ENCODE measurements around the gene OR2C1.

DNA sequence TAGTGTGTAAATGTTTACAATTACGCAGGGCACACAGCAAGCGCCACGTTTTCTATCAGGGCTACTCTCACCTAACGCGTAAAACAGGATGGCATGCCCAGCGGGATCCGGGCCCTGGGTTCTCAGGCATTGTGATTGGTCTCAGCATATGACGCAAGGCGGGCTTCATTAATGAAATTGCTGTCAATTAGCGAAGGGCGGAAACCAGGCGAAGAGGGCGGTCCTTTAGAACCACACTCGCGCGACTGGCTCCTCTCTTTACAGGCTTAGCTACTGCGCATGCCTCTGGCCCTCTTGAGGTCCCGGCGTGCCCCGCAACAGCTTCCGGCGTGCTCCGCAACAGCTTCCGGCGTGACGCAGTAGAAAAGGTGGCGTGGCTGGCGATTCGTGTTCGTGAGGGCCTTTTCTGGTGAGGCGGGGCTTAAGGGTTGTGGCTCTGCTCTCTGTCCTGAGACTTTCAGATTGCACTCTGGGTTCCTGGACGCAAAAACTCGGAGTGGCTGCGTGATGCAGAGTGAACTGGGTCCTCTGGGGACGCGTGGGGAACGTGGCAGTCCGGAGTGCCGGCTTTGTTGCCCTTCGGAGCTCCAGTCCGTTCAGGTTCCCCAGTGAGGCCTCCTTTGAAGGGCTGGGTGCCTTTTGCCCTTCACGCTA, 9.2 kb downstream of the OR2C1 start:
- TF ChIP-seq, protein P1, sequence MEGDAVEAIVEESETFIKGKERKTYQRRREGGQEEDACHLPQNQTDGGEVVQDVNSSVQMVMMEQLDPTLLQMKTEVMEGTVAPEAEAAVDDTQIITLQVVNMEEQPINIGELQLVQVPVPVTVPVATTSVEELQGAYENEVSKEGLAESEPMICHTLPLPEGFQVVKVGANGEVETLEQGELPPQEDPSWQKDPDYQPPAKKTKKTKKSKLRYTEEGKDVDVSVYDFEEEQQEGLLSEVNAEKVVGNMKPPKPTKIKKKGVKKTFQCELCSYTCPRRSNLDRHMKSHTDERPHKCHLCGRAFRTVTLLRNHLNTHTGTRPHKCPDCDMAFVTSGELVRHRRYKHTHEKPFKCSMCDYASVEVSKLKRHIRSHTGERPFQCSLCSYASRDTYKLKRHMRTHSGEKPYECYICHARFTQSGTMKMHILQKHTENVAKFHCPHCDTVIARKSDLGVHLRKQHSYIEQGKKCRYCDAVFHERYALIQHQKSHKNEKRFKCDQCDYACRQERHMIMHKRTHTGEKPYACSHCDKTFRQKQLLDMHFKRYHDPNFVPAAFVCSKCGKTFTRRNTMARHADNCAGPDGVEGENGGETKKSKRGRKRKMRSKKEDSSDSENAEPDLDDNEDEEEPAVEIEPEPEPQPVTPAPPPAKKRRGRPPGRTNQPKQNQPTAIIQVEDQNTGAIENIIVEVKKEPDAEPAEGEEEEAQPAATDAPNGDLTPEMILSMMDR (IDR thresholded peaks at IDR 0.05): no peak
- TF ChIP-seq POLR2A (IDR thresholded peaks at IDR 0.05): peak in 1 of 4 donors; percentile 16
- TF ChIP-seq POLR2AphosphoS5 (IDR thresholded peaks at IDR 0.05): peak in 2 of 3 donors; percentile 68 to 69
- no peak for TF ChIP-seq EP300 (IDR thresholded peaks at IDR 0.05)

Data from stomach (tissue), 4 donors.